Measurements from ENCODE around the gene PTPN14.

DNA sequence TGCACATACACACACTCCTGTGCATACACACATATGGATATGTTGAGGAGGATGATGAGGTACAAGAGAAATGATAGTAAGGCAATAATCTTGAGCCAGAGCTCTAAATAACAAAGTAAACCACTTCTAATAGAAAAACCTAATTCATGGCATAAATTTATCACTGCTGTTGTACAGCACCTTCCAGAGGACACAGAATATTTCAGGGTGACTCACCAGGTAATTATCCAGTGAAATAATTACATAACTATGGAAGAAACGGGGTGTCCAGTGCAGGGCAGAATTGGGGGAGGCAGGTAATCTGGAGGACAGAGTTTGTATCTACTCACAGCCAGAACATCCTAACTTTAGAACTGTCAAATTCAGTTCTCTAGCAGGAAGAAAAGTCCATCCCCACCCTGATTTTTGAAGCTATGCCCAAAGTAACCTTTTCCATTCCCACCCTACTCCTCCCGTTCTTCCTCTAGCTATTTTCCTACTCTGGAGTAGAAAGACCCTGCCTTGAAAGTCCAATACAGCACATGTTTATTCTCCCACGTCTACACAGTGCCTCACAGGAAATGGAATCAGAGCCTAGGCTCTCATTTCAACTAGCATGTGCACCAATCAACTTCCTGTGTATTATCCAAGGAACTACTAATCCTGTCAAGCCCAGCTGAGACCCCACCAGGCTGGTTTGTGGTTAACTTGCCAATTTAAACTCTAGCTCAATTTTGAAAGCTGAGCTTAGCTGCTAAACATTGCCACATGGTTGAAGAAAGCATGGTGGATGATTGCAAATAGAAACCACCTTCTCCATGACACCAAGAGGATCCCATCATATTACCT lies 96.6 kb downstream of the PTPN14 start:
- TF ChIP-seq ZNF671 (CRISPR knock-in tag; IDR thresholded peaks at IDR 0.05) = no peak
- TF ChIP-seq, protein P1, sequence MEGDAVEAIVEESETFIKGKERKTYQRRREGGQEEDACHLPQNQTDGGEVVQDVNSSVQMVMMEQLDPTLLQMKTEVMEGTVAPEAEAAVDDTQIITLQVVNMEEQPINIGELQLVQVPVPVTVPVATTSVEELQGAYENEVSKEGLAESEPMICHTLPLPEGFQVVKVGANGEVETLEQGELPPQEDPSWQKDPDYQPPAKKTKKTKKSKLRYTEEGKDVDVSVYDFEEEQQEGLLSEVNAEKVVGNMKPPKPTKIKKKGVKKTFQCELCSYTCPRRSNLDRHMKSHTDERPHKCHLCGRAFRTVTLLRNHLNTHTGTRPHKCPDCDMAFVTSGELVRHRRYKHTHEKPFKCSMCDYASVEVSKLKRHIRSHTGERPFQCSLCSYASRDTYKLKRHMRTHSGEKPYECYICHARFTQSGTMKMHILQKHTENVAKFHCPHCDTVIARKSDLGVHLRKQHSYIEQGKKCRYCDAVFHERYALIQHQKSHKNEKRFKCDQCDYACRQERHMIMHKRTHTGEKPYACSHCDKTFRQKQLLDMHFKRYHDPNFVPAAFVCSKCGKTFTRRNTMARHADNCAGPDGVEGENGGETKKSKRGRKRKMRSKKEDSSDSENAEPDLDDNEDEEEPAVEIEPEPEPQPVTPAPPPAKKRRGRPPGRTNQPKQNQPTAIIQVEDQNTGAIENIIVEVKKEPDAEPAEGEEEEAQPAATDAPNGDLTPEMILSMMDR (IDR thresholded peaks at IDR 0.05) = no peak
- TF ChIP-seq FOXJ3 (CRISPR knock-in tag; IDR thresholded peaks at IDR 0.05; ENCODE audit: borderline replicate concordance) = no peak
- TF ChIP-seq NFE2L1 (CRISPR knock-in tag; IDR thresholded peaks at IDR 0.05) = no peak
- TF ChIP-seq, protein P2, sequence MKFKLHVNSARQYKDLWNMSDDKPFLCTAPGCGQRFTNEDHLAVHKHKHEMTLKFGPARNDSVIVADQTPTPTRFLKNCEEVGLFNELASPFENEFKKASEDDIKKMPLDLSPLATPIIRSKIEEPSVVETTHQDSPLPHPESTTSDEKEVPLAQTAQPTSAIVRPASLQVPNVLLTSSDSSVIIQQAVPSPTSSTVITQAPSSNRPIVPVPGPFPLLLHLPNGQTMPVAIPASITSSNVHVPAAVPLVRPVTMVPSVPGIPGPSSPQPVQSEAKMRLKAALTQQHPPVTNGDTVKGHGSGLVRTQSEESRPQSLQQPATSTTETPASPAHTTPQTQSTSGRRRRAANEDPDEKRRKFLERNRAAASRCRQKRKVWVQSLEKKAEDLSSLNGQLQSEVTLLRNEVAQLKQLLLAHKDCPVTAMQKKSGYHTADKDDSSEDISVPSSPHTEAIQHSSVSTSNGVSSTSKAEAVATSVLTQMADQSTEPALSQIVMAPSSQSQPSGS (CRISPR knock-in tag; IDR thresholded peaks at IDR 0.05; ENCODE audit: borderline replicate concordance, low read depth) = no peak
- TF ChIP-seq CREM (CRISPR knock-in tag; IDR thresholded peaks at IDR 0.05) = no peak
- no peak for TF ChIP-seq HMGA2 (CRISPR knock-in tag; IDR thresholded peaks at IDR 0.05)
- TF ChIP-seq SP1 (CRISPR knock-in tag; conservative IDR thresholded peaks at IDR 0.05) = no peak
- TF ChIP-seq, protein P3, sequence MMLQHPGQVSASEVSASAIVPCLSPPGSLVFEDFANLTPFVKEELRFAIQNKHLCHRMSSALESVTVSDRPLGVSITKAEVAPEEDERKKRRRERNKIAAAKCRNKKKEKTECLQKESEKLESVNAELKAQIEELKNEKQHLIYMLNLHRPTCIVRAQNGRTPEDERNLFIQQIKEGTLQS (CRISPR knock-in tag; conservative IDR thresholded peaks at IDR 0.05) = no peak
- TF ChIP-seq FOXP1 (CRISPR knock-in tag; IDR thresholded peaks at IDR 0.05; ENCODE audit: borderline replicate concordance) = no peak
- TF ChIP-seq KAT7 (CRISPR knock-in tag; IDR thresholded peaks at IDR 0.05; ENCODE audit: borderline replicate concordance) = no peak
